Smooth muscle cell of trachea (primary cell): ENCODE measurements around the gene XPC. TPM values are rescaled to one million over a fixed set of nuclear protein-coding genes. Genes with fewer than 3 reads are reported as not detected.

Source experiments
- total RNA-seq: library from RNA; depleted of rRNA; stranded (reverse); fragments of >200 nt; gene quantifications from 2 replicates; pipeline ENCODE4 v1.2.1, GENCODE V29; 2014

XPC gene
- total RNA-seq, result 61.7 and 86.0 TPM in 2 replicates

GRCh38 chr3:14178247-14179113 is at the start of gene XPC, which contains the start of gene LSM3:
Gene XPC (minus strand): TSS chr3:14178601. CDS start chr3:14178568, 33 bp downstream.
Gene LSM3 (plus strand): TSS chr3:14178817. CDS start chr3:14178861, 44 bp downstream.

GRCh38 chr3:14124615-14125192 is 53.7 kb downstream of the XPC start, which contains the start of the genes CHCHD4 and TMEM43:
Gene CHCHD4 (minus strand): TSS chr3:14124870. CDS start chr3:14124676, 194 bp downstream.
Gene TMEM43 (plus strand): TSS chr3:14125052. CDS start chr3:14125194, 142 bp downstream.

Other genes starting within 250 kb of the XPC start
- 9.4 and 10.8 TPM in 2 replicates for gene CHCHD4, start 53.7 kb downstream of the XPC start, total RNA-seq
- 103 and 131 TPM in 2 replicates for gene TMEM43, start 53.5 kb downstream of the XPC start, total RNA-seq
- 4.6 and 17.5 TPM in 2 replicates for gene LSM3, start 216 bp upstream of the XPC start, total RNA-seq
- 11.4 and 14.8 TPM in 2 replicates for gene SLC6A6, start 224.0 kb upstream of the XPC start, total RNA-seq